OCI-M2 (cell line): ENCODE results near the gene DEFB115.
"Not testable (repeated sequence)": the region's sequence is repeated elsewhere in the genome, so short reads cannot be mapped to it uniquely, and the experiment has no call there.

Source experiments
- DNase-seq: peaks from one replicate; lab custom pipeline; 2025; ENCODE audit not compliant: unreplicated experiment; lab: John Stamatoyannopoulos, UW

The DEFB115 gene

GRCh38 chr20:31257364-31257763 lies at the start of gene DEFB115:
Gene DEFB115 (plus strand): TSS chr20:31257664. CDS start chr20:31257664, 0 bp downstream.
- no peak for DNase-seq

- no peak for DNase-seq
These were observed 20.5 kb upstream of the DEFB115 start for GRCh38 chr20:31236953-31237352.

GRCh38 chr20:31237763-31238162 lies 19.7 kb upstream of the DEFB115 start:
- no peak for DNase-seq

- DNase-seq = no peak
These were observed 18.3 kb upstream of the DEFB115 start for GRCh38 chr20:31239139-31239538.

GRCh38 chr20:31256959-31257358 lies 505 bp upstream of the DEFB115 start:
- DNase-seq = no peak

GRCh38 chr20:31260326-31260932 lies 3.0 kb downstream of the DEFB115 start:
- no peak for DNase-seq

- DNase-seq = no peak
These were observed 17.0 kb downstream of the DEFB115 start for GRCh38 chr20:31274441-31274840.

- no peak for DNase-seq
These were observed 20.7 kb downstream of the DEFB115 start for GRCh38 chr20:31278178-31278577.

GRCh38 chr20:31284964-31285363 lies 27.5 kb downstream of the DEFB115 start:
- DNase-seq = not testable (repeated sequence)

- DNase-seq = no peak
These were observed 51.2 kb downstream of the DEFB115 start, which contains the start of gene DEFB116 for GRCh38 chr20:31308535-31309162. Gene DEFB116 (minus strand): TSS chr20:31308585. CDS start chr20:31308585, 0 bp downstream.
